Stimulated activated CD4-positive, alpha-beta T cell treated with anti-CD3 and anti-CD28 coated beads, Interleukin-1b, Interleukin-23, amount 100 ng/mL, for 48 hours (primary cell): Measurements from ENCODE around the gene TCEA3.
"Not testable (repeated sequence)": the region's sequence is repeated elsewhere in the genome, so short reads cannot be mapped to it uniquely, and the experiment has no call there.

Experiments
- DNase-seq: peaks from one replicate; pipeline ENCODE4 v3.0.0-alpha.2; 2020

Gene TCEA3

GRCh38 chr1:23387494-23387893 lies 37.1 kb downstream of the TCEA3 start:
- no peak for DNase-seq

GRCh38 chr1:23385119-23385621 lies 39.4 kb downstream of the TCEA3 start:
- DNase-seq, result no peak

- no peak for DNase-seq
These were observed 40.1 kb downstream of the TCEA3 start for GRCh38 chr1:23384312-23385058.

- no peak for DNase-seq
These were observed 40.8 kb downstream of the TCEA3 start for GRCh38 chr1:23383577-23384311.

GRCh38 chr1:23381233-23381885 lies 43.2 kb downstream of the TCEA3 start:
- DNase-seq, result no peak

GRCh38 chr1:23380719-23381118 lies 43.8 kb downstream of the TCEA3 start:
- no peak for DNase-seq

- DNase-seq, result not testable (repeated sequence)
These were observed 44.3 kb downstream of the TCEA3 start for GRCh38 chr1:23380236-23380635.

GRCh38 chr1:23376890-23377811 lies 47.4 kb downstream of the TCEA3 start:
- DNase-seq, result no peak

- DNase-seq, result not testable (repeated sequence)
These were observed 50.3 kb downstream of the TCEA3 start for GRCh38 chr1:23374079-23374735.

- no peak for DNase-seq
These were observed 52.3 kb downstream of the TCEA3 start for GRCh38 chr1:23371987-23372880.

- DNase-seq, result no peak
These were observed 53.6 kb downstream of the TCEA3 start for GRCh38 chr1:23370709-23371584.

- no peak for DNase-seq
These were observed 54.2 kb downstream of the TCEA3 start for GRCh38 chr1:23370330-23370708.

- peak; percentile 37 for DNase-seq
These were observed 55.1 kb downstream of the TCEA3 start, which contains the start of gene ZNF436 for GRCh38 chr1:23369335-23370013. TSS of gene ZNF436 (minus strand) at chr1:23369836. CDS start at chr1:23368005, 1,831 bp downstream.

- peak; percentile 89 for DNase-seq
These were observed 55.8 kb downstream of the TCEA3 start for GRCh38 chr1:23368562-23369334.

GRCh38 chr1:23367791-23368561 lies 56.6 kb downstream of the TCEA3 start:
- peak; percentile 99 for DNase-seq

GRCh38 chr1:23367451-23367790 lies 57.1 kb downstream of the TCEA3 start:
- no peak for DNase-seq

GRCh38 chr1:23366598-23366997 lies 58.0 kb downstream of the TCEA3 start:
- DNase-seq, result no peak

- no peak for DNase-seq
These were observed 58.4 kb downstream of the TCEA3 start for GRCh38 chr1:23366146-23366545.
